Prostate gland (tissue), 2 donors: Measurements from ENCODE around the gene TUSC1.

Experiments
- POLR2A ChIP-seq: fragments of 450-650 bp; IDR thresholded peaks from one replicate; pipeline ENCODE4 v1.6.1; 2016; ENCODE audit warnings: antibody characterized with exemption, mild to moderate bottlenecking
- TF ChIP-seq, protein P1 (sequence below), 4 experiments: fragments of 200-600 bp in 2 of 4; fragments of 450-650 bp in 2 of 4; sonication (generic) in 2 of 4; IDR thresholded peaks; 1 replicate in 3 of 4; 2 replicates in 1 of 4; pipeline ENCODE4 v1.5.1; 2016 to 2019; ENCODE audit warnings: antibody characterized with exemption in 4 of 4, mild to moderate bottlenecking in 2 of 4, moderate library complexity in 2 of 4

DNA sequence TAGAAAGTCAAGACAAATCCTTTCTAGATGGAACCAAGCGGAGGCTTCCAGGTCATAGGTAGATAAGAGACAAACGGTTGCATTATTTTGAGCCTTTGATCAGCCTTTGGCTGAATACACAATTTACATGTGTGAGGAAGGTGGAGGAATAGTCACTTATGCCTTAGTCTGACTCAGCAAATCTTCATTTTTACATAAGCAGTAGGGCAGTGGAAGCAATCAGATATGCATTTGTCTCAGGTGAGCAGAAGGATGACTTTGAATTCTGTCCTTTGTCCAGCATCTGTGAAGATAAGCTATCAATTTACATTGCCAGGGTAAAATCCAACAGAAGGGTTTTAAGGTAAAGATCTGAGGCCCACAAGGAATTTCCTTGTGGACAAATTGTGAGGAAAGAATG is 23.8 kb downstream of the TUSC1 start:
- TF ChIP-seq, protein P1, sequence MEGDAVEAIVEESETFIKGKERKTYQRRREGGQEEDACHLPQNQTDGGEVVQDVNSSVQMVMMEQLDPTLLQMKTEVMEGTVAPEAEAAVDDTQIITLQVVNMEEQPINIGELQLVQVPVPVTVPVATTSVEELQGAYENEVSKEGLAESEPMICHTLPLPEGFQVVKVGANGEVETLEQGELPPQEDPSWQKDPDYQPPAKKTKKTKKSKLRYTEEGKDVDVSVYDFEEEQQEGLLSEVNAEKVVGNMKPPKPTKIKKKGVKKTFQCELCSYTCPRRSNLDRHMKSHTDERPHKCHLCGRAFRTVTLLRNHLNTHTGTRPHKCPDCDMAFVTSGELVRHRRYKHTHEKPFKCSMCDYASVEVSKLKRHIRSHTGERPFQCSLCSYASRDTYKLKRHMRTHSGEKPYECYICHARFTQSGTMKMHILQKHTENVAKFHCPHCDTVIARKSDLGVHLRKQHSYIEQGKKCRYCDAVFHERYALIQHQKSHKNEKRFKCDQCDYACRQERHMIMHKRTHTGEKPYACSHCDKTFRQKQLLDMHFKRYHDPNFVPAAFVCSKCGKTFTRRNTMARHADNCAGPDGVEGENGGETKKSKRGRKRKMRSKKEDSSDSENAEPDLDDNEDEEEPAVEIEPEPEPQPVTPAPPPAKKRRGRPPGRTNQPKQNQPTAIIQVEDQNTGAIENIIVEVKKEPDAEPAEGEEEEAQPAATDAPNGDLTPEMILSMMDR (IDR thresholded peaks at IDR 0.05): no peak
- TF ChIP-seq POLR2A: no peak
